ENCODE measurements around the gene RPP40. TPM values are rescaled to one million over a fixed set of nuclear protein-coding genes. Genes with fewer than 3 reads are reported as not detected.

The RPP40 gene
- total and polyA plus RNA-seq, 3 donors from 2014 or later: 8.0 to 14.5 (median 10.8) TPM

DNA sequence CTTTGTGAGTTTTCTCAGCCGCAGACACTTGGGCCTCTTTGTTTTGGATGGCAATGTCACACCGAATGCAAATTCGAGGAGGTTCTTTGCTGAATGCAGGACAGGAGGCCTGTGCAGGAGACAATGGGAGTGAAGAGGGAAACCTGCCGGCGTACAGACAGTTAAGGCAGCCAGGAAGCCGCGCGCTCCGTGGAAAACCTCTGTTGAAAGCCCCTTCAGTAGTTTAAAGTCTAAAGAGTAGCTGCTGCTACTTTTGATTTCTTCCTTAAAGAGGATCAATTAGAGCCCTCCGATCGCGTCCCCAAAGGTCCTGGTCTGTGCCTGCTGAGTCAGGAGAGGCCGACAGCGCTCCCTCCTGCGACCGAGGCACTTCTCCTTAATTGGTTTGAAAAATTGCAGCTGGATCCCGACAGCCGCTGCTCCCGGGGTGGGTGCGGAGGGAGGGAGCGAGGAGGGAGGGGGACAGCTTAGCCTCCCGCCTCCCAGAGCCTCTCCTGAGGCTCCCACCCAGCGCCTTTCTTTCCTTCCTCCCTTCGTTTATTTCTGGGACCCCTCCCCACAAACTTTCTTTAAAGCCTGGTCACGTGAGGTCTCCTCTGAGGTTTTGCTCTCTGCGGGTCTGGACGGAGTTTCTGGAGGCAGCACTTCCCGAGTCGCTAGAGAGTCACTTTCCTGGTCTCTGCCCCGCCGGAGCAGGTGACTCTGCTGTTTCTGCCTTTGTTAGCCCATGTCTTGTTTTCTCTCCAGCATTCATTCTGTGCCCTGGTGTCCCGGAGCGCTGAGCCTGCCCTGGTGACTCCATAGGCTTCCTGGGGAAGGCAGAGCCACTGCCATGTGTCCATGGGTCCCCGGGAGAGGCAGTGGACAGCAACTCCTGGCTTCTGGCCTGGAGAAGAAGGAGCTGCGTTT, 22.3 kb upstream of the RPP40 start:
- intact Hi-C loops (cut with DNase I; ENCODE audit: low total_unique reads): no loop called here

DNA sequence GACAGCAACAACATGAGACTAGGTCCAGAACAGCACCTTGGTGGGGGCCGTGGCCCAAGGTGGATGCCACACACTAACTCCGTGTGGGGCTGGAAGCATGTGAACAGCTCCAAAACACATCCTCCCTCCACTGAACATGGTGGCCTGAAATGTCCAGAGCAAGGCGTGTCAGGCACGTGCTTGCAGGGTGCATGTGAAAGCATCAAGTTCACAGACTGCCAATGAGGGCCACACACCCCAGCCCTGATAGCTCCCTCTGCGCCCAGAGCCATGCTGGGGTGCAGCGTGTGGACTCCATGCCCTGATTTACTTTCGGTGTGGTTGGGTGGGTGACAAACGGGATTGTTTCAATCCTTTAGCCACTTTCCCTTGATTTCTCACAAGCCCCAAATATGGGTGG, 20.1 kb upstream of the RPP40 start:
- intact Hi-C loops (cut with DNase I; ENCODE audit: low total_unique reads): no loop called here
- WGBS, 2 donors: 98 to 100% methylated on average over 4 to 8 of the region's 8 CpGs
- DNase-seq: no peak

More for the DNA sequence above, 22.3 kb upstream of the RPP40 start:
- H3K9me3 ChIP-seq: no peaks in the 10 kb centered on the region
- peak; percentile 50 for DNase-seq
- H3K4me3 ChIP-seq: peak overlapping the region; percentile 41 to 48
- no peaks in the 10 kb centered on the region for H3K36me3 ChIP-seq (ENCODE audit: low read depth, missing control alignments)
- TF ChIP-seq POLR2A (IDR thresholded peaks at IDR 0.05): no peak
- TF ChIP-seq, protein P1, sequence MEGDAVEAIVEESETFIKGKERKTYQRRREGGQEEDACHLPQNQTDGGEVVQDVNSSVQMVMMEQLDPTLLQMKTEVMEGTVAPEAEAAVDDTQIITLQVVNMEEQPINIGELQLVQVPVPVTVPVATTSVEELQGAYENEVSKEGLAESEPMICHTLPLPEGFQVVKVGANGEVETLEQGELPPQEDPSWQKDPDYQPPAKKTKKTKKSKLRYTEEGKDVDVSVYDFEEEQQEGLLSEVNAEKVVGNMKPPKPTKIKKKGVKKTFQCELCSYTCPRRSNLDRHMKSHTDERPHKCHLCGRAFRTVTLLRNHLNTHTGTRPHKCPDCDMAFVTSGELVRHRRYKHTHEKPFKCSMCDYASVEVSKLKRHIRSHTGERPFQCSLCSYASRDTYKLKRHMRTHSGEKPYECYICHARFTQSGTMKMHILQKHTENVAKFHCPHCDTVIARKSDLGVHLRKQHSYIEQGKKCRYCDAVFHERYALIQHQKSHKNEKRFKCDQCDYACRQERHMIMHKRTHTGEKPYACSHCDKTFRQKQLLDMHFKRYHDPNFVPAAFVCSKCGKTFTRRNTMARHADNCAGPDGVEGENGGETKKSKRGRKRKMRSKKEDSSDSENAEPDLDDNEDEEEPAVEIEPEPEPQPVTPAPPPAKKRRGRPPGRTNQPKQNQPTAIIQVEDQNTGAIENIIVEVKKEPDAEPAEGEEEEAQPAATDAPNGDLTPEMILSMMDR (IDR thresholded peaks at IDR 0.05): no peak
- H3K4me1 ChIP-seq: no peaks in the 10 kb centered on the region
- peak overlapping the region in 1 of 2 donors; percentile 18 for H3K27ac ChIP-seq
- 5 to 9% methylated on average over 31 to 35 of the region's 35 CpGs for WGBS, 2 donors
- no peaks in the 10 kb centered on the region for H3K27me3 ChIP-seq

DNA sequence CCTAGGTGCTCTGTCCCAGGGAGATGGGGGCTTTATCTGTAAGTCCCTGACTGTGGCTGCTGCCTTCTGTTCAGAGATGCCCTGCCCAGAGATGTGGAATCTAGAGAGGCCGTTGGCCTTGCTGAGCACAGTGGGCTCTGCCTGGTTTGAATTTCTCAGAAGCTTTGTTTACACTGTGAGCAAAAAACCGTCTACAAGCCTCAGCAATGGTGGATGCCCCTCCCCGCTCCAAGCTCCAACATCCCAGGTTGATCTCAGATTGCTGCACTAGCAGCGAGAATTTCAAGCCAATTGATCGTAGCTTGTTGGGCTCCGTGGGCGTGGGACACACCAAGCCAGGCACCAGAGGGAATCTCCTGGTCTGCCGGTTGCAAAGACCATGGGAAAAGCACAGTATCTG, 16.3 kb upstream of the RPP40 start:
- DNase-seq: no peak
- TF ChIP-seq, protein P1 (IDR thresholded peaks at IDR 0.05): no peak
- no peak for TF ChIP-seq POLR2A (IDR thresholded peaks at IDR 0.05)
- H3K36me3 ChIP-seq (ENCODE audit: low read depth, missing control alignments): no peaks in the 10 kb centered on the region
- H3K27ac ChIP-seq: no peak overlapping the region
- 75 to 80% methylated on average over 5 to 8 of the region's 8 CpGs for WGBS, 2 donors
- no peak overlapping the region for H3K4me3 ChIP-seq
- no peaks in the 10 kb centered on the region for H3K9me3 ChIP-seq
- intact Hi-C loops (cut with DNase I; ENCODE audit: low total_unique reads): no loop called here
- no peaks in the 10 kb centered on the region for H3K27me3 ChIP-seq
- H3K4me1 ChIP-seq: no peaks in the 10 kb centered on the region

More for the DNA sequence above, 20.1 kb upstream of the RPP40 start:
- H3K27ac ChIP-seq: no peak overlapping the region
- no peak overlapping the region for H3K4me3 ChIP-seq
- no peaks in the 10 kb centered on the region for H3K36me3 ChIP-seq (ENCODE audit: low read depth, missing control alignments)
- TF ChIP-seq, protein P1 (IDR thresholded peaks at IDR 0.05): no peak
- no peak for TF ChIP-seq POLR2A (IDR thresholded peaks at IDR 0.05)
- no peaks in the 10 kb centered on the region for H3K27me3 ChIP-seq
- no peaks in the 10 kb centered on the region for H3K9me3 ChIP-seq
- H3K4me1 ChIP-seq: no peaks in the 10 kb centered on the region

DNA sequence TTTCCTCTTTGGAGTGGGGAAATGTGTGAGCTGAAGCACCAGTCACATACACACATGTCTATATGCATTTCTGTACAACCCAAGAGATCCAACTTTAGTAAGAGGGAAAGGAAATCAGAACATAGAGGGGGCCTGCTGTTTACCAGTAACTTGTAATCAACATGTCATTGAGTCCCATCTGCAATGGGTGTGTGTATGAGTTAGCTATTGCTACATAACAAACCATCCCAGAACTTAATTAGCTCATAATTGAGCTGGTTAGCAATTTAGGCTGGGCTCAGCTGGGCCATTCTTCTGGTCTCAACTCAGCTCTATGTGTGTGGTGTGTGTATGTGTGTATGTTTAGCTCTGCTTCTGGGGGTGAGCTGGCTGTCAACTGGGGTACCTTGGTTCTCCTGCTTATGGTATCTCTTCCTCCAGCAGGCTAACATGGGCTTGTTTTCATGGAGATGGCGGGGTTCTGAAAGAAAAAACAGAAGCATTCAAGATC, 10.3 kb upstream of the RPP40 start:
- no peak overlapping the region for H3K4me3 ChIP-seq
- H3K4me1 ChIP-seq: no peaks in the 10 kb centered on the region
- H3K36me3 ChIP-seq (ENCODE audit: low read depth, missing control alignments): no peaks in the 10 kb centered on the region
- intact Hi-C loops (cut with DNase I; ENCODE audit: low total_unique reads): no loop called here
- TF ChIP-seq POLR2A (IDR thresholded peaks at IDR 0.05): no peak
- TF ChIP-seq, protein P1 (IDR thresholded peaks at IDR 0.05): no peak
- DNase-seq: no peak
- no peaks in the 10 kb centered on the region for H3K27me3 ChIP-seq
- no peak overlapping the region for H3K27ac ChIP-seq
- WGBS, 2 donors: 0% methylated on average over 1 of the region's 1 CpG
- H3K9me3 ChIP-seq: no peaks in the 10 kb centered on the region
